GM06990 (cell line): ENCODE measurements around the gene PRDM8.

Experiments used
- DNase-seq: peaks from one replicate; pipeline ENCODE4 v3.0.0-alpha.2; 2011; ENCODE audit not compliant: insufficient read length; ENCODE audit errors: extremely low read depth
- H3K27me3 ChIP-seq: replicated peaks from 2 replicates; pipeline ENCODE4 v1.6.0; 2011; ENCODE audit warnings: low read length; ENCODE audit not compliant: control insufficient read depth, insufficient read depth
- H3K36me3 ChIP-seq: 2 replicates; pipeline ENCODE4 v1.5.1; 2011; ENCODE audit warnings: low read length; ENCODE audit not compliant: control insufficient read depth, insufficient read depth
- H3K4me3 ChIP-seq: replicated peaks from 2 replicates; pipeline ENCODE4 v1.5.1; 2011; ENCODE audit warnings: low read depth, mild to moderate bottlenecking, control low read depth, low read length
- TF ChIP-seq, protein P1 (sequence below): IDR thresholded peaks from 2 replicates; pipeline ENCODE4 v1.5.1; 2011; ENCODE audit warnings: low read length, control low read depth, mild to moderate bottlenecking, inconsistent platforms; ENCODE audit not compliant: insufficient read depth, poor library complexity, severe bottlenecking

Gene PRDM8

DNA sequence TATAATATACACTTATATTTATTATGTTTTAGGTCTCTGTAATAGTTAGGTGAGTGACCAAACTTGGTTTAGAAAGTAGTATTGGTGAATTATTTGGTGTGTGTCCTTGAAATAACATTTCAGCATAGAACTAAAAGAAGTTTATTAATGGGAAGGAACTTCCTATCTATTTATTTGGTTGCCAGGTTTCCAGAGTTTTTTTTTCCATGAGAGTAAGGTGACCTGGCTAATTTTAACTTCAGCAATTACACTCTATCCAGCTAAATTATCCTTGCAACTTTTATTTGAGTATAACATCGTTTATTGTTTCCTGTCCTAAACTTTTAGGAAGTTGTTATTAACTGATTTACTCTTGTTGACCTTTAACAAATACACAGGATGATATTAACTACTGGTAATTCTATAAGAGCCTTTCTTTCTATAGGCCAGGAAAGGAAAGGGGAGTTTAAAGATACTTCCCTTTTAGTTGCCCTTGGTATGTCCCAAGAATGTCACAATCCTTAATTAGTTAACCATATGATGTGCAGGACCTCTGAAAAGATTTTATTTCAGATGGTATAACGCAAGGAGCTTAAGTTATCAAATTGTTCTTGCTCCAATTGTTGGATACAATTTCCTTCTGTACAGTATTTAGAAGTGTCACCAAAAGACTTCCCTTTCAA lies 18.9 kb downstream of the PRDM8 start:
- Histone ChIP-seq H3K36me3 (no peaks in the 10 kb centered on the region), H3K27me3 (no peaks in the 10 kb centered on the region; the same call in 1 of the 2 replicates), H3K4me3 (no peak overlapping the region)
- DNase-seq = no peak
- TF ChIP-seq, protein P1, sequence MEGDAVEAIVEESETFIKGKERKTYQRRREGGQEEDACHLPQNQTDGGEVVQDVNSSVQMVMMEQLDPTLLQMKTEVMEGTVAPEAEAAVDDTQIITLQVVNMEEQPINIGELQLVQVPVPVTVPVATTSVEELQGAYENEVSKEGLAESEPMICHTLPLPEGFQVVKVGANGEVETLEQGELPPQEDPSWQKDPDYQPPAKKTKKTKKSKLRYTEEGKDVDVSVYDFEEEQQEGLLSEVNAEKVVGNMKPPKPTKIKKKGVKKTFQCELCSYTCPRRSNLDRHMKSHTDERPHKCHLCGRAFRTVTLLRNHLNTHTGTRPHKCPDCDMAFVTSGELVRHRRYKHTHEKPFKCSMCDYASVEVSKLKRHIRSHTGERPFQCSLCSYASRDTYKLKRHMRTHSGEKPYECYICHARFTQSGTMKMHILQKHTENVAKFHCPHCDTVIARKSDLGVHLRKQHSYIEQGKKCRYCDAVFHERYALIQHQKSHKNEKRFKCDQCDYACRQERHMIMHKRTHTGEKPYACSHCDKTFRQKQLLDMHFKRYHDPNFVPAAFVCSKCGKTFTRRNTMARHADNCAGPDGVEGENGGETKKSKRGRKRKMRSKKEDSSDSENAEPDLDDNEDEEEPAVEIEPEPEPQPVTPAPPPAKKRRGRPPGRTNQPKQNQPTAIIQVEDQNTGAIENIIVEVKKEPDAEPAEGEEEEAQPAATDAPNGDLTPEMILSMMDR = no peak

DNA sequence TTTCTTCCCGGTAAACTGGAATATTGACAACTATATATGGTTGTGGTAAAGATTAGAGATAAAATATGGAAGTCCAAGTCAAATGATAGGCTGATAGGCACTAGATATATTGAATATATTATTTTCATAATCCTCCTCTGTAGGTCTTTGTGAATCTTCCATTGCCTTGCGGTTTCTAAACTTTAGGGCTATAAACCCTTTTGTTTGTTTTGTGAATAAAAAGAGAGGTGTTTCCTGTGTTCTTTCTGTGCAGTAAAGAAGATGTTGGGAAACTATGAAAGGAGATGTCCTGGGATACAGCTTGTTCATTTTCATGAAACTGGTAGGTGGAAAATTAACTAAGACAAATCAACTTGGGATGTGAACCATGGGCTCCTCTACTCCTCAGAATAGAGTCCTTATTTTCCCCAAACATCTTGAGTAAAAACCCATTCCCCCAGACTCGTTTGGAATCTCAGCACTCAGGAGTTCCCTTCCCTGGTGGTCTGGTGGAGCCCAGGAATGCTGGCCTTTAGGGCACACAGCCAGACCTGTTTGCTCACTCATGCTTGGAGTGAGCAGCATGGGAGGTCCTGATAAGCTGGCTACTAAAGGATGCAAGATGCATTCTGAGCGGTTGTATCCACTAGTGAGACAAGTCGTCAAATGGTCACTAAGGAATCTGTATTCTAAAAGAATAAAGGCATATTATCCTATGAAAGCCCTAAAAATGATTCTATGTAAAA lies 22.2 kb downstream of the PRDM8 start:
- no peaks in the 10 kb centered on the region; the same call in 1 of the 2 replicates for H3K27me3 ChIP-seq
- no peak overlapping the region for H3K4me3 ChIP-seq
- DNase-seq = no peak
- no peaks in the 10 kb centered on the region for H3K36me3 ChIP-seq
- TF ChIP-seq, protein P1 = no peak

DNA sequence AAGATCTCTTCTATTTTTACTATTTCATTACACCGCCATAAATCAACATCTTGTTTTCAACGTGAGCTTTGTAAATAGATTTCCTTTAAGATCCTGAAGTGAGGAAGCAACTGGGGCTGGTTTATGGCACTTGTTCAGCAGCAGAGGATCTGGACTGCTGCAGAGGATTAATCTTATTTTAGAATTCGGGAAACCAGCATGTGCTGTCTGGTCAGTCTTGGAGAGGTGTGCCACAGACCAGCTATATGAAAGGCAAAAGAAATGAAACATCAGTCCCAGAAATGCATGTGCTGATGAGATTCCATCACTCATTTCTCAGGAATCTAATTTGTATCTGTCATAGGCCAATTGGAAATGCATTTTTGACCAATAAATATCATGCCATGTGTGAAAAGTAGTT lies 23.4 kb downstream of the PRDM8 start:
- Histone ChIP-seq H3K36me3 (no peaks in the 10 kb centered on the region), H3K27me3 (no peaks in the 10 kb centered on the region; the same call in 1 of the 2 replicates), H3K4me3 (no peak overlapping the region)
- no peak for DNase-seq
- TF ChIP-seq, protein P1 = no peak

DNA sequence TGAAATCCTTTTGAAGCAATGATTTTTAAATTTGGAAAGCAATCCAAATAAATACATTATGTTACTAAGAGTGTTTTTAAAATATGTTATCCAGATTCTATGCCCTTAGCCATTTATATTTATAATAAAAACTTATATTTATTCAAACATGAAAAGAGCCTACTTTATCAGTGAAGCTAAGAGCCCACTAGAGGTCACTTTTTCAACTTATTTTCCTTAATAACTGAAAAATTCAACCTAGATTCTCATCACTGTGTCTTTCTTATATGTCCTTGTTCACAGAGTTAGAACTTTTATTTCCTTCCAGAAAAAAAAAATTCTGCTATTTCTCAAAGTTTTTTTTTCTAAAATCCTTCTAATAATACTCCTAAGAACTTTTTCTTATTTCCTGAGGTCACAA lies 23.9 kb downstream of the PRDM8 start:
- no peak for DNase-seq

DNA sequence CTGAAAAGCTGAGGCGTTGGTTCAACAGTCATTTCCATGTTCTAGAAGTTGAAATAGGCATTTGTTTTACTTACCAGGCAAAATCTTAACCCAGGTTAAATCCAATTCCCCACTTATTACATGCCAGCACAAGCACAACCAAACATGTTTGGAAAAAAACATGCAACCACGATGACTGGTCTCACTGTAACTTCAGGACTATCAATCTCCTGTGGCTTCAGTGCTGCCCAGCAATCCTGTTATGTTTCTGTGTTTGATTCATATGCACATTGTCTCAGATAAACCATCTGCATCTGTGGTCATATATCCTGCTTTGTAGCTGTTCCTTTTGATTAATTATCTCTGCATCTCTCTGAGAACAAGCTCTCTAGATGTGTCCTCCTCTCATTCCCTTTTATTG lies 28.3 kb downstream of the PRDM8 start:
- no peaks in the 10 kb centered on the region for H3K36me3 ChIP-seq
- no peak for DNase-seq
- no peaks in the 10 kb centered on the region for H3K27me3 ChIP-seq
- no peak overlapping the region for H3K4me3 ChIP-seq
- TF ChIP-seq, protein P1 = no peak

More for the DNA sequence above, 23.9 kb downstream of the PRDM8 start:
- Histone ChIP-seq H3K36me3 (no peaks in the 10 kb centered on the region), H3K4me3 (no peak overlapping the region), H3K27me3 (no peaks in the 10 kb centered on the region; the same call in 1 of the 2 replicates)
- TF ChIP-seq, protein P1 = peak; percentile 35

DNA sequence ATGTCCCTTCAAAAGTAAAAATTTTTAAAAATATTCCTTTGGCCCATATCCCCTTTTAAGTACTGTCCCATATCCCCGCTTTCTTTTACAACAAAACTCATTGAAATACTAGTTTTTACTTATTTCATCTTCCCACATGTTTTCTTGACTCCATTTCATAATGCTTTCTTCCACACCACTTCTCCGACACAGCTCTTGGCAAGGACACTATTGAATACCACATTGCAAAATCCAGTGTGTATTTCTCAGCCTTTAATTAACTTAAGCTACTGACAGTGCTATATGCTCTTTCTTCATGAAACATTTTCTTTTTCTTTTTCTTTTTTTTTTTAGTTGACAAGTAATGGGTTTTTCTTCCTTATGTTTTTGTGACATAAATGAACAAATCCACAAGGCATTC lies 28.8 kb downstream of the PRDM8 start:
- DNase-seq = no peak
- H3K27me3 ChIP-seq = no peaks in the 10 kb centered on the region
- no peaks in the 10 kb centered on the region for H3K36me3 ChIP-seq
- TF ChIP-seq, protein P1 = no peak
- H3K4me3 ChIP-seq = no peak overlapping the region
